Measurements from ENCODE around the gene KRTAP4-11. TPM values are rescaled to one million over a fixed set of nuclear protein-coding genes. Genes with fewer than 3 reads are reported as not detected.
A peak's percentile ranks its signal among the peaks of the same experiment; 100 is the strongest.
"Not testable (repeated sequence)": the region's sequence is repeated elsewhere in the genome, so short reads cannot be mapped to it uniquely, and the experiment has no call there.

Gene KRTAP4-11
- total and polyA plus RNA-seq, 2 of the 13 experiments (the other 11 are each of a cell fraction or from before 2014, with no cell fraction given) = not detected

DNA sequence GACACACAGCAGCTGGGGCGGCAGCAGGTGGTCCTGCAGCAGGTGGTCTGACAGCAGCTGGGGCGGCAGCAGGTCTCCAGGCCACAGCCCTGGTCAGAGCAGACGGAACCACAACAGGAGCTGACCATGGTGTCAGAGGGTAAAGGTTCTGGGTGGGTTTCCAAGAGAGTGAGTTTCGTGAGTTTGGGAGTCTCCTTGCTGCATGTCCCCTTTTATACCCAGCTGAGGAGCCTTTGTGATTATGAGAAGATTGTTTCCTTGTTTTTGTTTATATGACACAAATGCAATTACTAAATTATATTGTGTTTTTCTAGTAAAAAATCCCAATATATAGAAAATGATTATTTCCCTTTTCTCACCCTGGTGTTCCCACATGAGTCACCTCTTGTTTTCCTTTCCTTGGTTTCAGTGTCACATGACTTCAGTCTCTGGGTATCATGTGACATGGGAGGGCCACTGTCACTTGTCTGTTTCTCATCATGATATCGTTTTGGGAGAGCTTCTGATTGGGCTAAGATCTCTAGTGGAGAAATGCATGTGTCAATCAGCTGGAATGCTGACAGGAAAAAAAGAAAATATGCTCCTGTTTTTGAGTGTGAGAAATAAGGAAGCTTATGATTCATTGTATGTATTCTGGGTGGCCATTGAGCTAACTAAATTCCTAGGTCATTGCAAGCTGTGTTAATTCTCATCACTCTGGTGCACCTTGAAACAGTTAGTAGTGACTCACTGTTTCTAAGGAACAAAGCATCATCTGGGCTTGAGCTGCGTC lies 22.4 kb upstream of the KRTAP4-11 start, which contains the start of gene KRTAP4-6 (continued):
- TF ChIP-seq, protein P1, sequence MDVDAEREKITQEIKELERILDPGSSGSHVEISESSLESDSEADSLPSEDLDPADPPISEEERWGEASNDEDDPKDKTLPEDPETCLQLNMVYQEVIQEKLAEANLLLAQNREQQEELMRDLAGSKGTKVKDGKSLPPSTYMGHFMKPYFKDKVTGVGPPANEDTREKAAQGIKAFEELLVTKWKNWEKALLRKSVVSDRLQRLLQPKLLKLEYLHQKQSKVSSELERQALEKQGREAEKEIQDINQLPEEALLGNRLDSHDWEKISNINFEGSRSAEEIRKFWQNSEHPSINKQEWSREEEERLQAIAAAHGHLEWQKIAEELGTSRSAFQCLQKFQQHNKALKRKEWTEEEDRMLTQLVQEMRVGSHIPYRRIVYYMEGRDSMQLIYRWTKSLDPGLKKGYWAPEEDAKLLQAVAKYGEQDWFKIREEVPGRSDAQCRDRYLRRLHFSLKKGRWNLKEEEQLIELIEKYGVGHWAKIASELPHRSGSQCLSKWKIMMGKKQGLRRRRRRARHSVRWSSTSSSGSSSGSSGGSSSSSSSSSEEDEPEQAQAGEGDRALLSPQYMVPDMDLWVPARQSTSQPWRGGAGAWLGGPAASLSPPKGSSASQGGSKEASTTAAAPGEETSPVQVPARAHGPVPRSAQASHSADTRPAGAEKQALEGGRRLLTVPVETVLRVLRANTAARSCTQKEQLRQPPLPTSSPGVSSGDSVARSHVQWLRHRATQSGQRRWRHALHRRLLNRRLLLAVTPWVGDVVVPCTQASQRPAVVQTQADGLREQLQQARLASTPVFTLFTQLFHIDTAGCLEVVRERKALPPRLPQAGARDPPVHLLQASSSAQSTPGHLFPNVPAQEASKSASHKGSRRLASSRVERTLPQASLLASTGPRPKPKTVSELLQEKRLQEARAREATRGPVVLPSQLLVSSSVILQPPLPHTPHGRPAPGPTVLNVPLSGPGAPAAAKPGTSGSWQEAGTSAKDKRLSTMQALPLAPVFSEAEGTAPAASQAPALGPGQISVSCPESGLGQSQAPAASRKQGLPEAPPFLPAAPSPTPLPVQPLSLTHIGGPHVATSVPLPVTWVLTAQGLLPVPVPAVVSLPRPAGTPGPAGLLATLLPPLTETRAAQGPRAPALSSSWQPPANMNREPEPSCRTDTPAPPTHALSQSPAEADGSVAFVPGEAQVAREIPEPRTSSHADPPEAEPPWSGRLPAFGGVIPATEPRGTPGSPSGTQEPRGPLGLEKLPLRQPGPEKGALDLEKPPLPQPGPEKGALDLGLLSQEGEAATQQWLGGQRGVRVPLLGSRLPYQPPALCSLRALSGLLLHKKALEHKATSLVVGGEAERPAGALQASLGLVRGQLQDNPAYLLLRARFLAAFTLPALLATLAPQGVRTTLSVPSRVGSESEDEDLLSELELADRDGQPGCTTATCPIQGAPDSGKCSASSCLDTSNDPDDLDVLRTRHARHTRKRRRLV (CRISPR knock-in tag; IDR thresholded peaks at IDR 0.05) = no peak
- TF ChIP-seq DNMT3B (CRISPR knock-in tag; conservative IDR thresholded peaks at IDR 0.05) (no peak), ZFP90 (CRISPR knock-in tag; IDR thresholded peaks at IDR 0.05; ENCODE audit: borderline replicate concordance) (no peak), ZFP1 (CRISPR knock-in tag; IDR thresholded peaks at IDR 0.05) (peak; percentile 97; the same call in 1 of the 2 replicates), TBX3 (IDR thresholded peaks at IDR 0.05; ENCODE audit: borderline replicate concordance) (no peak), TOPORS (CRISPR knock-in tag; IDR thresholded peaks at IDR 0.05) (no peak), ZNF337 (CRISPR knock-in tag; IDR thresholded peaks at IDR 0.05; ENCODE audit: borderline replicate concordance, low read depth) (no peak)
- TF ChIP-seq, protein P2, sequence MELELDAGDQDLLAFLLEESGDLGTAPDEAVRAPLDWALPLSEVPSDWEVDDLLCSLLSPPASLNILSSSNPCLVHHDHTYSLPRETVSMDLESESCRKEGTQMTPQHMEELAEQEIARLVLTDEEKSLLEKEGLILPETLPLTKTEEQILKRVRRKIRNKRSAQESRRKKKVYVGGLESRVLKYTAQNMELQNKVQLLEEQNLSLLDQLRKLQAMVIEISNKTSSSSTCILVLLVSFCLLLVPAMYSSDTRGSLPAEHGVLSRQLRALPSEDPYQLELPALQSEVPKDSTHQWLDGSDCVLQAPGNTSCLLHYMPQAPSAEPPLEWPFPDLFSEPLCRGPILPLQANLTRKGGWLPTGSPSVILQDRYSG (CRISPR knock-in tag; IDR thresholded peaks at IDR 0.05) = no peak
- TF ChIP-seq, protein P3, sequence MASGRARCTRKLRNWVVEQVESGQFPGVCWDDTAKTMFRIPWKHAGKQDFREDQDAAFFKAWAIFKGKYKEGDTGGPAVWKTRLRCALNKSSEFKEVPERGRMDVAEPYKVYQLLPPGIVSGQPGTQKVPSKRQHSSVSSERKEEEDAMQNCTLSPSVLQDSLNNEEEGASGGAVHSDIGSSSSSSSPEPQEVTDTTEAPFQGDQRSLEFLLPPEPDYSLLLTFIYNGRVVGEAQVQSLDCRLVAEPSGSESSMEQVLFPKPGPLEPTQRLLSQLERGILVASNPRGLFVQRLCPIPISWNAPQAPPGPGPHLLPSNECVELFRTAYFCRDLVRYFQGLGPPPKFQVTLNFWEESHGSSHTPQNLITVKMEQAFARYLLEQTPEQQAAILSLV (CRISPR knock-in tag; IDR thresholded peaks at IDR 0.05; ENCODE audit: borderline replicate concordance) = no peak

DNA sequence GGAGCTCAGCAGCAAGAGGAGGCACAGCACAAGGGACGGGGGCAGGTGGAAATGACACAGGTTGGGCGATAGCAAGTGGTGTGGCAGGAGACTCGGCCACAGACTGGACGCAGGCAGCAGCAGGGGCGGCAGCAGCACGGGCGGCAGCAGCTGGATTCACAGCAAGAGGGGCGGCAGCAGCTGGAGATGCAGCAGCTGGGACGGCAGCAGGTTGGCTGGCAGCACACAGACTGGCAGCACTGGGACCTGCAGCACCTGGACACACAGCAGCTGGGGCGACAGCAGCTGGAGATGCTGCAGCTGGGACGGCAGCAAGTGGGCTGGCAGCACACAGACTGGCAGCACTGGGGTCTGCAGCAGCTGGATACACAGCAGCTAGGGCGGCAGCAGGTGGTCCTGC lies 21.7 kb upstream of the KRTAP4-11 start:
- in situ Hi-C loops (cut with HindIII; ENCODE audit: extremely low pct_ligation_motif_present, low pct_unique_long_range_greater_than_20kb); H3K4me3 ChIP-seq (replicated peaks in 1 of 3; ENCODE audit: insufficient read depth in 1 of 3, low read depth in 2 of 3, low read length in 3 of 3); H2AFZ ChIP-seq (ENCODE audit: low read length); BruUV-seq (replicated peaks); POLR2A ChIA-PET; H3K27me3 ChIP-seq (ENCODE audit: control insufficient read depth in 1 of 2, insufficient read depth in 2 of 2, low read length in 2 of 2); H3K79me2 ChIP-seq (ENCODE audit: insufficient read depth, low read length); ATAC-seq; intact Hi-C loops (cut with micrococcal nuclease; ENCODE audit: unreplicated experiment); H3K4me2 ChIP-seq (ENCODE audit: low read depth, low read length); CTCF ChIA-PET (ENCODE audit: low intra/inter-chr PET ratio, low total read pairs); DNase-seq (ENCODE audit: low spot score); H3K9ac ChIP-seq (ENCODE audit: insufficient read depth, low read depth, low read length); H4K20me1 ChIP-seq (ENCODE audit: insufficient read depth, low read length); FAIRE-seq; H3K27ac ChIP-seq (ENCODE audit: extremely low read length, insufficient read depth, low read length); H3K36me3 ChIP-seq (replicated peaks in 1 of 2; ENCODE audit: control insufficient read depth in 1 of 2, insufficient read depth in 2 of 2, low read length in 2 of 2); H3K4me1 ChIP-seq (ENCODE audit: insufficient read depth, low read length): not testable (repeated sequence)
- WGBS (ENCODE audit: low lambda C conversion rate) = 39% methylated on average over 11 of the region's 12 CpGs
- peaks cover 43% of the 10 kb centered on the region for H3K9me3 ChIP-seq (ENCODE audit: low read length)
